ENCODE data around the gene ADAMTS5. TPM values are rescaled to one million over a fixed set of nuclear protein-coding genes. Genes with fewer than 3 reads are reported as not detected.

The ADAMTS5 gene
- total and polyA plus RNA-seq, 2 donors (not counting 3 experiments of a cell fraction or from before 2014, with no cell fraction given), result not detected

DNA sequence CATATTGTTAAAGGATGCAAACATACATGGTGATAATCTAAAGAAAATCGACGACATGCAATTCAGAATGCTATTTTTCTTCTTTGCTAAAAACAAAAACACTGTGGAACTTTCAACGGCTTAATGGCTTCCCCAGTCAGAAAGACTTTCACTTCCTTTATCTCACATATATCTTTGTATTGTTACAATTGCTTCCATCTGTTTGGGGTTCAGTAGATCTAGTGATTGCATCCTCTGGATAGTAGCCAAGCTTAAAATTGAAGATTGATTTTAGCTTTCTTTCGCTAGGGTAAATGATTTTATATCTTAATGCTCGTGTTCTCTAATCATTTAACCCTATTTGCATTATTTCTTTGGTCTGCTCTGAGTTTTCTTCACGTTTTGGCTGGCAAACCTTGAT lies 89.9 kb downstream of the ADAMTS5 start:
- Histone ChIP-seq H3K9ac (replicated peaks; ENCODE audit: extremely low read depth, insufficient read depth, low read length) (no peak overlapping the region), H3K4me3 (replicated peaks in 1 of 3; ENCODE audit: insufficient read depth in 1 of 3, low read depth in 1 of 3, low read length in 3 of 3) (no peak overlapping the region), H3K9me1 (replicated peaks; ENCODE audit: control insufficient read depth, extremely low read depth, insufficient read depth, low read length) (no peaks in the 10 kb centered on the region), H3K36me3 (ENCODE audit: control insufficient read depth in 2 of 2, extremely low read depth in 1 of 2, insufficient read depth in 2 of 2, low read length in 2 of 2) (no peaks in the 10 kb centered on the region), H3K79me2 (ENCODE audit: control insufficient read depth, insufficient read depth, low read length) (no peaks in the 10 kb centered on the region), H2AFZ (ENCODE audit: low read depth, low read length) (no peak overlapping the region), H3K4me1 (ENCODE audit: control insufficient read depth, extremely low read depth, insufficient read depth, low read length) (no peaks in the 10 kb centered on the region), H3K27ac (ENCODE audit: insufficient read depth, low read depth, low read length) (no peak overlapping the region), H4K20me1 (replicated peaks; ENCODE audit: control insufficient read depth, extremely low read depth, insufficient read depth, low read length) (no peaks in the 10 kb centered on the region), H3K9me3 (replicated peaks; ENCODE audit: control insufficient read depth, insufficient read depth, low read length) (no peaks in the 10 kb centered on the region), H3K27me3 (ENCODE audit: control insufficient read depth in 2 of 2, insufficient read depth in 2 of 2, low read length in 2 of 2) (no peaks in the 10 kb centered on the region), H3K4me2 (ENCODE audit: insufficient read depth, low read length) (no peak overlapping the region)
- intact Hi-C loops (cut with micrococcal nuclease) (no loop called here), dilution Hi-C loops (cut with MboI; ENCODE audit: extremely low pct_ligation_motif_present, low sequenced_read_pairs) (no loop called here)
- DNase-seq (ENCODE audit: low read depth, low spot score), result no peak
- TF ChIP-seq, protein P1, sequence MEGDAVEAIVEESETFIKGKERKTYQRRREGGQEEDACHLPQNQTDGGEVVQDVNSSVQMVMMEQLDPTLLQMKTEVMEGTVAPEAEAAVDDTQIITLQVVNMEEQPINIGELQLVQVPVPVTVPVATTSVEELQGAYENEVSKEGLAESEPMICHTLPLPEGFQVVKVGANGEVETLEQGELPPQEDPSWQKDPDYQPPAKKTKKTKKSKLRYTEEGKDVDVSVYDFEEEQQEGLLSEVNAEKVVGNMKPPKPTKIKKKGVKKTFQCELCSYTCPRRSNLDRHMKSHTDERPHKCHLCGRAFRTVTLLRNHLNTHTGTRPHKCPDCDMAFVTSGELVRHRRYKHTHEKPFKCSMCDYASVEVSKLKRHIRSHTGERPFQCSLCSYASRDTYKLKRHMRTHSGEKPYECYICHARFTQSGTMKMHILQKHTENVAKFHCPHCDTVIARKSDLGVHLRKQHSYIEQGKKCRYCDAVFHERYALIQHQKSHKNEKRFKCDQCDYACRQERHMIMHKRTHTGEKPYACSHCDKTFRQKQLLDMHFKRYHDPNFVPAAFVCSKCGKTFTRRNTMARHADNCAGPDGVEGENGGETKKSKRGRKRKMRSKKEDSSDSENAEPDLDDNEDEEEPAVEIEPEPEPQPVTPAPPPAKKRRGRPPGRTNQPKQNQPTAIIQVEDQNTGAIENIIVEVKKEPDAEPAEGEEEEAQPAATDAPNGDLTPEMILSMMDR (IDR thresholded peaks at IDR 0.05; ENCODE audit: extremely low read depth in 1 of 2, insufficient read depth in 1 of 2, low read depth in 1 of 2, low read length in 2 of 2), result no peak
- TF ChIP-seq POLR2AphosphoS5 (IDR thresholded peaks at IDR 0.05; ENCODE audit: insufficient read depth, low read depth, low read length) (no peak), JUN (IDR thresholded peaks at IDR 0.05; ENCODE audit: borderline replicate concordance, insufficient read depth, insufficient read length, low read depth) (no peak), MYC (IDR thresholded peaks at IDR 0.05; ENCODE audit: low read depth, low read length) (no peak), EZH2 (IDR thresholded peaks at IDR 0.05; ENCODE audit: borderline replicate concordance, low read depth, low read length, severe bottlenecking) (no peak), GATA2 (IDR thresholded peaks at IDR 0.05; ENCODE audit: insufficient read depth, insufficient read length, low read depth, low read length) (no peak), FOS (IDR thresholded peaks at IDR 0.05; ENCODE audit: borderline replicate concordance, insufficient read depth, low read length) (no peak), POLR2A (IDR thresholded peaks at IDR 0.05; ENCODE audit: low read depth, low read length) (no peak)
- TF ChIP-seq, protein P2, sequence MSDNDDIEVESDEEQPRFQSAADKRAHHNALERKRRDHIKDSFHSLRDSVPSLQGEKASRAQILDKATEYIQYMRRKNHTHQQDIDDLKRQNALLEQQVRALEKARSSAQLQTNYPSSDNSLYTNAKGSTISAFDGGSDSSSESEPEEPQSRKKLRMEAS (IDR thresholded peaks at IDR 0.05; ENCODE audit: insufficient read depth, insufficient read length), result no peak
- FAIRE-seq, result no peak
- no TSS peak for BruUV-seq (replicated peaks)
- CTCF ChIA-PET, result no interaction called here
- POLR2A ChIA-PET, result no interaction called here
